Lung microvascular endothelial cell (primary cell): ENCODE data around the gene USP35. TPM values are rescaled to one million over a fixed set of nuclear protein-coding genes. Genes with fewer than 3 reads are reported as not detected.
A peak's percentile ranks its signal among the peaks of the same experiment; 100 is the strongest.
"Not testable (repeated sequence)": the region's sequence is repeated elsewhere in the genome, so short reads cannot be mapped to it uniquely, and the experiment has no call there.

Experiments used
- DNase-seq, 2 donors: peaks; one replicate each; pipeline versions ENCODE4 v3.0.0 to v3.0.0-alpha.2; 2010; ENCODE audit warnings: low read depth in 2 of 2
- total RNA-seq: library from RNA; depleted of rRNA; stranded (reverse); fragments of >200 nt; gene quantifications from 2 replicates; pipeline ENCODE4 v1.2.1, GENCODE V29; 2014

The USP35 gene
- total RNA-seq, 1 donor from 2014 or later: 5.2 TPM

DNA sequence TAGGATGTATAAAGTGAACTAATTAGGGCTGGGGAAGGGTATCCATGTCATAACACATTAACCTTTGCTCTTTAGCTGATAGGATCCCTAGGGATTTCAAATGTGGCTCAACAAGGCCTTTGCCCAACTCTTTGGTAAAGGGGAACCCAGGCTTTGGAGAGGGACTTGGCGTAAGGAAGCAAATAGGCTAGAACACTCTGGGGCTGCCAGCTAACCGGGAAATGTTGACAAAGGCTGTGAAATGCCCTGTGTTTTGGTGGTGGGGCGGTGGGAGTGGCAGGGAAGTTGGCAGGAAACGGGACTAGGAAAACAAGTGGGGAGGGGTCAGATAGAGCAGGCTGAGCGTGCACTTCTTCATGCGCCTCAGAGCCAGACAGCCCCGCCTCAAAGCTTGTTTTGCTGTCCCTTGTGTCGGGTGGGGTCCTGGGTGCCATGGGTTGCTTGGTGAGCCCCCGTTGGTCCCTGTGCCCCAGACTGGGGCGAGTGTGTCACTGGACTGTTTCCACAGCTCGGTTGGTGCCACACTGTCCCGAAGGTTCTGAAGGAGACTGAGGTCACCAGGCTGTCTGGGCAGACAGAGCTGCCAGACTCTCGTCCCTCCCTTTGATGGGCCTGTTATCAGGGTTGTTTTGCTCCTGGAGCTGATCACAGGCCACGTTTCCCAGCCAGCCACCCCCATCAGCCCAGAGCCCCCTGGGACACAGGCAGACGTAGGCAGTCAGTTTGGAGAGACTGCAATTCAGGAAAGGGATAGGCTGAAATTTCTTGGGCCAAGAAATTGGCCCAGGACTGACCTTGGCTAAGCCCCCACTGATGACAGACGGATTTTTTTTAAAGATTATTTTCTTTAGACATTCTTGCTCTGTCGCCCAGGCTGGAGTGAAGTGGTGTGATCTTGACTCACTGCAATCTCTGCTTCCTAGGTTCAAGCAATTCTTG, 19.9 kb upstream of the USP35 start:
- DNase-seq: peak; percentile 42 to 84

DNA sequence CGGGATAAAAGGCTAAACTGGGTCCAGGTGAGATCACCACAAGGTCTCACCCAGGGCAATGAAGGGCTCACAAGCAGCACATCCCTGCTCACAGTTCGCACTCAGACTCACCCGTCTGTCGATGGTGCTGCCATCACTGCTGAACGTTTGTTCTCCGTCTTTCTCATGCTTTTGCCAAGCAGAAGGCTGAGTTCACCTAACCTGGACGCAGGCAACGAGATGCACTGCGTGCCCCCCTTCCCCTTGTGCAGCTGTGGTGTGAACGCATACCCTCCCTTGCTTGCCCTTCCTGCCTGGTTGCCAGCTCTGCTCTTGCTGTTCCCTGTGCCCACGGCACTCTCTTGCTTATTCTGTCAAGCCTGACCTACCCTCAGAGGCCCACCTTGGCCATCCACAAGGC, 18.3 kb upstream of the USP35 start:
- DNase-seq: no peak

DNA sequence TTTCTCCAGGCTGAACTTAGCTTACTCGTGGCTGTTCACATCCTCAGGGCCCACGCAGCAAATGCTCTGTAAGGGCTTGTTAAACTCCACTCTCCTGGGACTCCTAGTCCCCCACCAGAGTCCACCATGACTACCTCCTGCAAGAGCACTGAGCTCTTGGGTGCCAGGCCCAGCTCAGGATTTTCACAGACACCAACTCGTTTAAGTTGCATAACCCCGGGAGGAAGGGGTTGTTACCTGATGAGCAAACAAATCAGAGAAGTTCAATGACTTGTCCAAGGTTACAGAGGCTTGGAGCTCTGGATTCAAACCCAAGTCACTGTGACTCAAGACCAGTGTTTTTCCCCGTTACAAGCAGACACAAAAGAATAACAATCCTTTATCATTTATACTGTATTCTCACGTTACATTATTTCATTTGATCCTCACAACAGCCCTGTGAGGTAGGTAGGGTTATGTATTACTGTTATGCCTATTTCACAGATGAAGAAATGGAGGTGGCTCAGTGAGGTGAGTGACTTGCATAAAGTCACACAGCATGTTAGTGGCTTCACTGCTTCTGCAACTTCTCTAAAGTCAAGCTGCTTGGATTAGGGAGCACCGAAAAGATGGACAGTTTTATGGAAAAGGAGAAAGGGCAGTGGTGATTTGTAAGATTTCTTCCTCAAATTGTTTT, 17.7 kb upstream of the USP35 start:
- DNase-seq: no peak

DNA sequence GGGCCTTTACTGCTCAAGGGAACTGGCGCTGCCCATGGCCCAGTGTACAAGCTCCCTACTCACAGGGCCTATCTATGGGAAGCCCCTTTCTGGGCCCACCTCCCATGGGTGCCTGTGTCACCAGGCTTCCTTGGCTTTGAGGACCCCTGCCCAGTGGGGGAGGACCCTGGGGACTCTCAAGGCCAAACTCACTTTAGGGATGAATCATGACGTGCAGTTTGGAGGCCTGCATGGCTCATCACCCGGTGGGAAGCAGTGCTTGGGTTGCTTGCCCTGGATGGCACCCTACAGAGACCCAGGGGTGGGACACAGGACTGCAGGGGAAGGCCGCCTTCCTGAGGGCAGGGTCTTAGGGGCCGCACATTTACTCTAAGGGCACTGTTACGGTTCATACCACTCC, 16.8 kb upstream of the USP35 start:
- DNase-seq: no peak

DNA sequence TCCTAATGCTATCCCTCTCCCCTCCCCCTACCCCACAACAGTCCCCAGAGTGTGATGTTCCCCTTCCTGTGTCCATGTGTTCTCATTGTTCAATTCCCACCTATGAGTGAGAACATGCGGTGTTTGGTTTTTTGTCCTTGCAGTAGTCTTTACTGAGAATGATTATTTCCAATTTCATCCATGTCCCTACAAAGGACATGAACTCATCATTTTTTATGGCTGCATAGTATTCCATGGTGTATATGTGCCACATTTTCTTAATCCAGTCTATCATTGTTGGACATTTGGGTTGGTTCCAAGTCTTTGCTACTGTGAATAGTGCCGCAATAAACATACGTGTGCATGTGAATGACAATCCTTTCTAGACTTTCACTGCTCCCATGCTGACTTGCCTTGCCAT, 12.9 kb upstream of the USP35 start:
- DNase-seq: not testable (repeated sequence)

DNA sequence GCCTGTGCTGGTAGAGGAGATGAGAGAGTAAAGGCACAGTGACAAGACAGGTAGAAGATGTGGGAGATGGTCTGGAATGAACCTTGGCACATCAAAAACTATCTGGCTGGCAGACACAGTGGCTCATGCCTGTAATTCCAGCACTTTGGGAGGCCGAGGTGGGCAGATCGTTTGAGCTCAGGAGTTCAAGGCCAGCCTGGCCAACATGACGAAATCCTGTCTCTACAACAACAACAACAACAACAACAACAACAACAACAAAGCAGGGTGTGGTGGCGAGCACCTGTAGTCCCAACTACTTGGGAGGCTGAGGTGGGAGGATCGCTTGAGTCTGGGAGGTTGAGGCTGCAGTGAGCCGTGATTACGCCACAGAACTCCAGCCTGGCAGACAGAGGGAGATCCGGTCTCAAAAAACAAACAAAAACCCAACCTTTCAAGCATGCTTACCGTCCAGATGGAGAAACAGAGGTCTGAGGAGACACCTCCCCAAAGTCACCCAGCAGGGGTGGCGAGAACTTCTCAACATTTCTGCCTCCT, 12.0 kb upstream of the USP35 start:
- DNase-seq: no peak

DNA sequence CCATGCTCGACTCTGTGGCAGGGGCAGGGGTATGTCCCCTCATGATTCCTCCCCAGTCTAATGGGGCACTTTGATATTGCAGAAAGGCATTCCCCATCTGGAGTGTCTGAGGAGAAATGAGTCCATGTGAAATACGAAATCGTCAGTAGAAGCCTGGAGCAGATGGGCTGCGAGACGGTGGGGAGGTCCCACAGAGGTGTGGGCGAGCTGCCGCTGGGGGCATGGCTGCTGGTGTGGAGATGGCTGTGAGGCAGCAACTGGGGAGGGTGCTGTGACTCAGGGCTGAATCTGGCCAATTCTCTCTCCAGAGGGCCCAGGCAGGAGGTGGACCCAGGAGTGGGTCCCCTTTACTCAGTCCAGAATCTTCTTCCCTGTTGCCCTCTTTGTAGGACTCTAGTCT, 11.5 kb upstream of the USP35 start:
- DNase-seq: no peak

DNA sequence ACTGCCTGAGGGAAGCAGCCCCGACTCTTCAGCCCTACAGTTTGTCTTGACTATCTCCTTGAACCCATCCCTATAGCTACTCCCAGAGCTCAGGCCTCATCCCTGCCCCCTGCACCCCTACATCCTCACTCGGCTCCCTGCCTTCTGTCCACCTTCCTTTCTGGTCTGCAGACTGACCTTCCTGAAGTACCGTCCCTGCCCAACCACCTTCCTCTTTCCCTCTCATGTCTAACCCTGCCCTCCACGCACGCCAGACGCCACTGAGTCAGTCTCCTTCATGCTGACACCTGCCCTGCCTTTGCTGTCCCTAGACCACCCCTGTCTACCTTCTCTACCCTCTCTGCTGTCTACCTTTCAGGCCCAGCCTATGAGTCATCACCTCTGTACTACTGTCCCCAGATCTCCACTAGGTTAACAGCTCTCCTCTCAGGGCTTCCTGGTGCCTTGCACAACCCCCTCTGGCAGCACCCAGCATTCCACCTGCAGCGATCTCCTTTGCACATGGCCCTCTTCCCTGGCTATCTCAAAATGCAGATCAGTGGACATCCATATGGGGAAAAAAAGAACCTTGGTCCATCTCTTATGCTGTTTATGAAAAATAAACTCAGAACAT, 9.2 kb upstream of the USP35 start:
- DNase-seq: no peak

DNA sequence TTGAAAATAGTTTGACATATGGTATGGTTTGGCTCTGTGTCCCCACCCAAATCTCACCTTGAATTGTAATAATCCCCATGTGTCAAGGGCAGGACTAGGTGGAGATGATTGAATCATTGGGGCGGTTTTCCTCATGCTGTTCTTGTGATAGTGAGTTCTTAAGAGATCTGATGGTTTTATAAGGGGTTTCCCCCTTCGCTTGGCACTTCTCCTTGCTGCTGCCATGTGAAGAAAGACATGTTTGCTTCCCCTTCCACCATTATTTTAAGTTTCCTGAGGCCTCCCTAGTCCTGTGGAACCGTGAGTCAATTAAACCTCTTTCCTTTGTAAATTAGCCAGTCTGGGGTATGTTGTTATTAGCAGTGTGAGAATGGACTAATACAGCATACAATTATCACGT, 8.0 kb upstream of the USP35 start:
- DNase-seq: no peak

DNA sequence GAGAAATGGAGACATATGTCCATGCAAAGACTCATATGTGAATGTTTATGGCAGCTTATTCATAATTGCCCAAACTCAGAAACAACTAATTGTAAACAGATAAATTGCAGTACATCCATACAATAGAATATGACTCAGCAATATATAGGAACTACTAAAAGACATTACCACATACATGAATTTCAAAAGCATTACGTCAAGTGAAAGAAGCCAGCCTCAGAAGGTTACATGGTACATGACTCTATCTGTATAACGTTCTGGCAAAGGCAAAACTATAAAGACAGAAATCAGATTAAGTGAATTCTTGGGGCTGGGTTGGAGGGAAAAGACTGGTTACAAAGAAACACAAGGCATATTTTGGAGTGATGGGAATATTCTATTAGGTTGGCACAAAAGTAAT, 7.5 kb upstream of the USP35 start:
- DNase-seq: no peak

DNA sequence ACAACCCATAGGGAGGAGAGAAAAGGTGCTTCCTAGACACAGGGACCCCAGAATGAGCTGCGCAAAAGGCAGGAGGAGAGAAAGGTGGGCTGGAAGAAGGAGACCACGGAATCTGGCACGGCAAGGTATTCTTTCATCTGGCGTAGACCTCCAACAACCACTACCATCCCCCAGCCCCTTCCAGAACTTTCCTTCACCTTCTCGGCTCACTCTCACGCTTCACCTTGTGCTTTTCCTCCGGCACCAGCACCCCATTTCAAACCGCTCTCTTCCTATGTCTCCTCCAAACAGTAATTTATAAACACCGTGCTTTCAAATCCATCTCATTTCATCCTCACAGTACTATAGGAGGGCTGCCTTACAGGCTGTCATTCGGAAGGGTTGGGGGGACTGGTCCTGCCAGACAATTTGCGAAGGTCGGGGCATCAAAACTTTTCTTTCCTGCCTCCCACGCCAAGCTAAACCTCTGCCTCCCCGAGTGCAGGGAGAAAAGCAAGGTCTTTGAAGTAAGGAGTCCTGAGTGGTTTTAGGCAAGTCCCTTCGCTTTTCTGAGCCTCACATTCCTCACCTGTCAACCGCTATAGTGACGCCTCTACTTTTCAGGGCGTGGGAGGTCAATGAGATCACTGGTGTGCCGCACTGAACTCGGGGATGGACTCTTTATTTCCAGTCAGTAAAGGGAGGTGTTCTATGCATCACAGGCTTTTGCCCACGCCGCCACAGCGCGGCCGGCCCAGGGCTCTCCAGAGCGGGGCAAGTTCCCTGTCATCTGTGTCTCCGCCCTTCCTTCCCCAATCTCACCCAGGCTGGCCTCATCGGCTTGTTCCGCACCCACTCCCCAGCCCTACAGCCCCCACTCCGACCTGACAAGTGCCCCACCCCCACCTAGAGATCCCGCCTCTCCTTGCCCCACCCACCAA, 1.1 kb upstream of the USP35 start:
- no peak for DNase-seq

DNA sequence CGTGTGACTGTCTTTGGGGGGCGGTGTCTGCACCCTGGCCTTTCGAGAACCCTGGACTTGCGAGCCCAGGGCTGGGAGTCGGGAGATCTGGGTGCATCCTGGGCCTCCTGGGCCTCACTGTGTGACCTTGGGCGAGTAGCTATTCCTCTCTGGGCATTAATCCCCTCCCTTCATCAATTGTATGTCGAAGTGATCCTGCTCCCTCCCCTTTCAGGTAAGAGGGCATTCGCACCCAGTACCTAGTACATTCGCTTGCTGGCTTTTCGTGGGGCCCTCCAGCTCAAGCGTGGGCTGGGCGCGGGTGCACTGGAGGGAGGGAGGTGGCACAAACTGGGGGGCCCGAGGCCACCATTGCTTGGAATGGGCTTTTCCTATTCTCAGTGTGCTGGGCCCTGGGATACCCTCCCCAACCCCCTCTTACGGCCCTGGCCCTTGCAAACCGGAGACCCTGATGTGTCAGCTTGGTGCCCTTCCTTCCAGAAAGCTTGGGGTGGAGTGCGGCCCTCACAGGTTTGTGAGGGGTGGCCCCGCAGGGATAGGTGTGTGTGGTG, 530 bp downstream of the USP35 start:
- no peak for DNase-seq

DNA sequence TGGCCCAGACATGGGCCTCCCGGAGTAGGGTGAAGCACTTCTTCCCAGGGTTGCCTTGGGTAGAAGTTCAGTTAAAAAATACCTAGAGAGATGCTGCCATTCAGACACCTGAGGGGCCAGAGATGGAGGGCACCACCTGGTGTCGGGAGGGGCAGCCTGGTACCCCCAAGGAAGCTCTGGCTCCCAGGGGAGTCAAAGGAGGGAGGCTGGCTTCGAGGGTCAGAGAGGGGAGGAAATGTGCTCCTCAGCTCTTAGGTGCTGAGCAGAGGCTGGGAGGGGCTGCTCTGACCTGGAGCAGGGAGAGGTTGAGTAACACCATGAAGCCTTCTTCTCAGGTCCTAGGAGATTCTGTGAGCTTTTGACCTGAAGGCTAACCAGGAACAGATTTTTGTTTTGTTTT, 1.1 kb downstream of the USP35 start:
- DNase-seq: no peak

DNA sequence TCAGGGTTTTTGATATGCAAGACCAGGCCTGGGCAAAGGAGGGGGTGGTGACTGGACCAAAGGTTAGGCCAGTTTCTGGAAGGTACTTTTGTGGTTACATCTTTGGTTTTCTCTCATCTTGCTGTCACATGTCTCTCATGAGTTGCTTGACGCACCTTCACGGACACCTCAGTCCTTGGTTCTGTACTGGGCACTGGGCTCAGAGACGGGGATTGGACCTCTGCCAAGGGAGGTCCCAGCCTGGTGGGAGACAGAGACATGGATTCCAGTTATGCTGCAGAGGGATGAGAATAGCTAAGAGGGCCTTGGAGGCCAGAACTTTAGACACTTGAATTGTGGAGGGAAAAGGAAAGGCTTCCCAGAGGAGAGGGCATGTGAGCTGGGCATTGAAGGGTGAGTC, 1.7 kb downstream of the USP35 start:
- no peak for DNase-seq

DNA sequence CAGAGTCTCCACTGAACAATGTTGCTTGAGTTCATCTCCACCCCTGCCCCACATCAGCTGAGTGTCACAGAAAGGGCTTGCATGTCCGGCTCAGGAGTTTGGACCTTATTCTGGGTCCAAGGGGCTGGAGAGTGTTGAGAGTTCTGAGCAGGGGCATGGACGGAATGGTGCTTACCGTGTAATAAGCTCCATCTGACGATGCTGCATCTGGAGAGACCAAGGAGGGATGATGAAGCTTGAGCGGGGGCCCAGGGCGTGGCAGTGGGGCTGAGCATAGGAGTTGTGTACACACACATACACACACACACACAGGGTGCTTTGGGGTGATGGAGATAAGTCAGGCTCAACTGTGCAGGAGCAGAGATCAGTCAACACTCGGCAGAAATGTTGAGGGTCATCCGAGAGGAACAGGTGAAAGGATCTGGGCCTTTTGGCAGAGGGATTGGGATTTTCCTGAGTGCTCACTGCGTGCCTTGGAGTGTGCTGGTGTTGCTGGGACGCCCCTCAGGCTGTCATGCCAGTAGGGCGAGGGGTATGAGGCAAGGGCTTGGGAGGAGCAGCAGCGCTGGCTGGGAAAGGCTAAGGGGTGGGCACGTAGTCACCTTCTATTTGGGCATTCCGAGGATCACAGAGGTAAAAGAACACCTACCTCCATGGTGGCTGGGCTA, 2.3 kb downstream of the USP35 start:
- no peak for DNase-seq

DNA sequence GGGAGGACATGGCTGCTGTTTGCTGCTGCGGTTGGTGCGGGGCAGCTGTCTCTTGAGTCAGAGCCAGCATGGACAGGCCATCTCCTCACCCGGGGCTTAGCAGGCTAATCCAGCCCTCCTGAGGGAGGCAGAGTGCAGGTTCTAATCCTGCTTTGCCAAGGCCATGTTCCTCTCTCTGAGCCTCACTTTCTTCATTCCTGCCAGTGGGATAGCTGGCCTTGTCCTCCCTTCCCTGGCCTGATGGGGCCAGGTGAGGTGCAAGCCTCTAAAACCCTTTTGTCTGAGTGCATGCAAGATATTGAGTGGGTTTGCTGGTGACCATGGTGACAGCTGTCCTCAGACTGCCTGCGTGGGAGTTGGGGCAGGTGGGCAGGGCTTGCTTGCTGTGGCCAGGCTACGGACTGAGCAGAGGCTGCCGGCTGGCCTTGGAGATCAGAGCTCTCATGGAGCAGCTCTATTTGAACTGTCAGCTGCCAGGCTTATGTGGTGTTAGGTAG, 3.6 kb downstream of the USP35 start:
- DNase-seq: no peak

DNA sequence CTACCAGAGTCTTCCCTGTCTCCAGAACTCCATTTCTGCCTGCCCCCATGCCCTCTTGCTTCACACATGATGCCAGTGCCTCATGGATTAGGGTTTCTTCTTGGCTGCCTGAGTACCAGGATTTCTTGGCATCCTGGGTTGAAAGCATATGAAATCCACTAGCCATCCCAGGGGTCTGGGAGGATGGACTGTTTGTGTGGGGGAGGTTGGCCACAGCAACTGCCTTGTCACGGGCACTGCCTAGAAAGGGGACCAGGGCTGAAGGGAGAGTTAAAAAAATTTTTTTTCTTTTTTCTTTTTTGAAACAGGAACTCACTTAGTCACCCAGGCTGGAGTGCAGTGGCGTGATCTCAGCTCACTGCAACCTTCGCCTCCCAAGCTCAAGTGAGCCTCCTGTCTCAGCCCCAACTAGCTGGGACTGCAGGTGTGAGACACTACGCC, 4.2 kb downstream of the USP35 start:
- peak in 1 of 2 donors; percentile 41 for DNase-seq

DNA sequence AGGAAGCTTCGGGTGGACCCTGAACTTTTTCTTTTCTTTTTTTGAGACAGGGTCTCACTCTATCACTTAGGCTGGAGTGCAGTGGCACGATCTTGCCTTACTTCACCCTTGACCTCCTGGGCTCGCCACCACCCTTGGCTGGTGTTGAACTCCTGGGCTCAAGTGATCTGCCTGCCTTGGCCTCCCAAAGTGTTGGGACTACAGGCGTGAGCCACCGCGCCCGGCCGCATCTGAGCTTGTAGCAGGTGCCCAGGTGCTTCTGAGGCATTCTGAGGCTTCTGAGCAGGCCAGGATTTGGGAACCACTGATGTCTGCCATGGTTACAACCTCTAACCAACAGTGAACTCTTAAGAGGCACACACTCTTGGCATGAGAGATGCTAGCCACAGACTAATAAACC, 5.1 kb downstream of the USP35 start:
- DNase-seq: no peak

DNA sequence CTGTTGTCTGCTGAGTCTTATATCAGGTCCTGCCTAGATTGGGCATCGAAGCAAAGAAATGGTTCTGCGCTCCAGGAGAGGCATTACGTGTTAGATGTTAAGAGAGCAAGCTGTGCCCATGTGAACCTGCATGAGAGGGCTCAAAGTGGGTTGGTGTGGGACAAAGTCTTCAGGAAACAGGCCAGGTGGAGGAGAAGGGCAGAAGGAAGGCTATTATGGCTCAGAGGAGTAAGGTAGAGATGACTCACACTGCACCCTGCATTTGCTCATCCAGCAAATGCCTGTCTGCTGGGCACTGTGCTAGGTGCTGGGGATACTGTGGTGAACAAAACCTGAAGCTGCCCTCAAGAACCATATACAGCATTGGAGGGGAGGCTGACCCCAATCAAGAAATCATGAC, 5.8 kb downstream of the USP35 start:
- no peak for DNase-seq

DNA sequence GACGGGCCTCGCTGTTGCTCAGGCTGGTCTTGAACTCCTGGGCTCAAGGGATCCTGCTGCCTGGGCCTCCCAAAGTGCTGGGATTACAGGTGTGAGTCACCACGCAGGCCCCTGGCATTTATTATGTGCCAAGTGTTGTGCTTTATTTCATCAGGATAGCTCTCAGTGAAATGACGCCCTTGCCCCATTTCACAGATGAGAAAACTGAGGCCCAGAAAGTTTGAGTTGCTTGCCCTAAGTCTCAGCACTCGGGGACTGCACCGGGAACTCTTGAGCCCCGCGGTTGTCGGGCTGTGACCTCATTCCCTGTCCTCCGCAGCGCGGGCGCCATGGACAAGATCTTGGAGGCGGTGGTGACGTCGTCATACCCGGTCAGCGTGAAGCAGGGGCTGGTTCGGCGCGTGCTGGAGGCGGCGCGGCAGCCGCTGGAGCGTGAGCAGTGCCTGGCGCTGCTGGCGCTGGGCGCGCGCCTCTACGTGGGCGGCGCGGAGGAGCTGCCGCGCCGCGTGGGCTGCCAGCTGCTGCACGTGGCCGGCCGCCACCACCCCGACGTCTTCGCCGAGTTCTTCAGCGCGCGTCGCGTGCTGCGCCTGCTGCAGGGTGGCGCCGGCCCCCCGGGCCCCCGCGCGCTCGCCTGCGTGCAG, 7.3 kb downstream of the USP35 start:
- no peak for DNase-seq
